ENCODE measurements around the gene HS3ST4.
"Not testable (repeated sequence)": the region's sequence is repeated elsewhere in the genome, so short reads cannot be mapped to it uniquely, and the experiment has no call there.

The HS3ST4 gene

GRCh38 chr16:25734430-25735385 lies 42.9 kb downstream of the HS3ST4 start:
- DNase-seq, result no peak

- no peak for DNase-seq
Measured at GRCh38 chr16:25735645-25736044, 43.9 kb downstream of the HS3ST4 start.

GRCh38 chr16:25747160-25747758 lies 55.5 kb downstream of the HS3ST4 start:
- DNase-seq, result no peak

GRCh38 chr16:25748092-25748654 lies 56.4 kb downstream of the HS3ST4 start:
- DNase-seq, result no peak

GRCh38 chr16:25750488-25751216 lies 58.9 kb downstream of the HS3ST4 start:
- DNase-seq, result no peak

GRCh38 chr16:25751230-25751835 lies 59.6 kb downstream of the HS3ST4 start:
- no peak for DNase-seq

- DNase-seq, result no peak
Measured at GRCh38 chr16:25764466-25764865, 72.7 kb downstream of the HS3ST4 start.

- DNase-seq, result no peak
Measured at GRCh38 chr16:25771216-25771615, 79.5 kb downstream of the HS3ST4 start.

- no peak for DNase-seq
Measured at GRCh38 chr16:25771812-25772568, 80.2 kb downstream of the HS3ST4 start.

- not testable (repeated sequence) for DNase-seq
Measured at GRCh38 chr16:25776214-25776613, 84.5 kb downstream of the HS3ST4 start.

- no peak for DNase-seq
Measured at GRCh38 chr16:25783226-25783625, 91.5 kb downstream of the HS3ST4 start.

GRCh38 chr16:25785361-25785760 lies 93.6 kb downstream of the HS3ST4 start:
- DNase-seq, result no peak

GRCh38 chr16:25786748-25787147 lies 95.0 kb downstream of the HS3ST4 start:
- DNase-seq, result no peak

- DNase-seq, result no peak
Measured at GRCh38 chr16:25788637-25789036, 96.9 kb downstream of the HS3ST4 start.

- DNase-seq, result no peak
Measured at GRCh38 chr16:25796239-25796638, 104.5 kb downstream of the HS3ST4 start.

- no peak for DNase-seq
Measured at GRCh38 chr16:25798065-25798464, 106.3 kb downstream of the HS3ST4 start.

- no peak for DNase-seq
Measured at GRCh38 chr16:25799816-25800215, 108.1 kb downstream of the HS3ST4 start.

- no peak for DNase-seq
Measured at GRCh38 chr16:25812215-25812614, 120.5 kb downstream of the HS3ST4 start.

- DNase-seq, result no peak
Measured at GRCh38 chr16:25817295-25817694, 125.5 kb downstream of the HS3ST4 start.

- DNase-seq, result no peak
Measured at GRCh38 chr16:25817876-25818275, 126.1 kb downstream of the HS3ST4 start.

- DNase-seq, result no peak
Measured at GRCh38 chr16:25823891-25824290, 132.1 kb downstream of the HS3ST4 start.

GRCh38 chr16:25827709-25828108 lies 135.9 kb downstream of the HS3ST4 start:
- DNase-seq, result no peak
